ENCODE measurements around the gene LHFPL3.

GRCh38 chr7:104628017-104628416 lies 299.6 kb downstream of the LHFPL3 start:
- TF ChIP-seq TAF1 (IDR thresholded peaks at IDR 0.05; ENCODE audit: low read depth) (no peak), CEBPB (IDR thresholded peaks at IDR 0.05) (no peak), EP300 (IDR thresholded peaks at IDR 0.05; ENCODE audit: borderline replicate concordance) (no peak), EGR1 (IDR thresholded peaks at IDR 0.05) (no peak)

Data from Ishikawa (cell line).